MM.1S (cell line): ENCODE data around the gene GRPEL1.

Source experiments
- DNase-seq: peaks from one replicate; pipeline ENCODE4 v3.0.0-alpha.2; 2015
- H2AFZ ChIP-seq: fragments of 300-600 bp; sonication (generic); 2 replicates; pipeline ENCODE4 v1.6.0; 2016; ENCODE audit warnings: antibody characterized with exemption, low read length
- H3F3A ChIP-seq: fragments of 300-600 bp; sonication (generic); 2 replicates; pipeline ENCODE4 v1.6.1; 2016; ENCODE audit warnings: mild to moderate bottlenecking, antibody characterized with exemption, low read length, moderate library complexity, mixed read lengths; ENCODE audit not compliant: insufficient read depth
- H3K27ac ChIP-seq: fragments of 300-600 bp; sonication (generic); 2 replicates; pipeline ENCODE4 v1.5.1; 2016; ENCODE audit warnings: mild to moderate bottlenecking, low read length
- H3K27me3 ChIP-seq: fragments of 300-600 bp; sonication (generic); replicated peaks from 2 replicates; pipeline ENCODE4 v1.6.0; 2016; ENCODE audit warnings: low read length; ENCODE audit not compliant: insufficient read depth
- H3K36me3 ChIP-seq: fragments of 300-600 bp; sonication (generic); replicated peaks from 2 replicates; pipeline ENCODE4 v1.6.1; 2016; ENCODE audit warnings: mild to moderate bottlenecking, low read length, mixed read lengths; ENCODE audit not compliant: insufficient read depth
- H3K4me1 ChIP-seq: fragments of 300-600 bp; sonication (generic); 2 replicates; pipeline ENCODE4 v1.6.1; 2016; ENCODE audit warnings: low read length, mixed read lengths
- H3K4me2 ChIP-seq: fragments of 300-600 bp; sonication (generic); 2 replicates; pipeline ENCODE4 v1.6.0; 2016; ENCODE audit warnings: low read depth, low read length
- H3K4me3 ChIP-seq: fragments of 300-600 bp; sonication (generic); 2 replicates; pipeline ENCODE4 v1.5.1; 2016; ENCODE audit warnings: low read length, mixed read lengths
- H3K79me2 ChIP-seq: fragments of 300-600 bp; sonication (generic); 2 replicates; pipeline ENCODE4 v1.6.1; 2016; ENCODE audit warnings: mixed run types, low read length, mixed read lengths
- H3K9ac ChIP-seq: fragments of 300-600 bp; sonication (generic); 2 replicates; pipeline ENCODE4 v1.6.1; 2016; ENCODE audit warnings: low read length, mixed read lengths
- H3K9me2 ChIP-seq: fragments of 300-600 bp; sonication (generic); replicated peaks from 2 replicates; pipeline ENCODE4 v1.6.1; 2016; ENCODE audit warnings: mild to moderate bottlenecking, low read length, mixed read lengths; ENCODE audit not compliant: insufficient read depth
- H3K9me3 ChIP-seq: fragments of 300-600 bp; sonication (generic); replicated peaks from 2 replicates; pipeline ENCODE4 v1.6.1; 2016; ENCODE audit warnings: mild to moderate bottlenecking, low read length, mixed read lengths; ENCODE audit not compliant: insufficient read depth
- H4K20me1 ChIP-seq: fragments of 300-600 bp; sonication (generic); 2 replicates; pipeline ENCODE4 v1.6.1; 2016; ENCODE audit warnings: mild to moderate bottlenecking, low read length, moderate library complexity, mixed read lengths; ENCODE audit not compliant: insufficient read depth
- CTCF ChIP-seq: fragments of 300-600 bp; sonication (generic); IDR thresholded peaks from 2 replicates; pipeline ENCODE4 v1.5.1; 2016; ENCODE audit warnings: antibody characterized with exemption, low read length, mixed read lengths
- EZH2 ChIP-seq: fragments of 300-600 bp; sonication (generic); optimal IDR thresholded peaks from 2 replicates; pipeline ENCODE3; 2017; ENCODE audit warnings: low read depth, mild to moderate bottlenecking, antibody characterized with exemption, low read length, mixed read lengths
- EZH2phosphoT487 ChIP-seq: fragments of 300-600 bp; sonication (generic); IDR thresholded peaks from 2 replicates; pipeline ENCODE4 v1.6.1; 2018; ENCODE audit warnings: antibody characterized with exemption, low read length

GRPEL1 gene

GRCh38 chr4:7015383-7016035 lies 52.4 kb downstream of the GRPEL1 start:
- peaks cover 24% of the 10 kb centered on the region for H3K36me3 ChIP-seq
- H3K79me2 ChIP-seq = peaks cover 61% of the 10 kb centered on the region
- no peaks in the 10 kb centered on the region for H3F3A ChIP-seq
- H3K9ac ChIP-seq = no peak overlapping the region
- no peak overlapping the region for H2AFZ ChIP-seq
- H3K4me2 ChIP-seq = no peak overlapping the region
- H3K4me1 ChIP-seq = peaks cover 11% of the 10 kb centered on the region
- H3K27me3 ChIP-seq = no peaks in the 10 kb centered on the region
- H3K27ac ChIP-seq = no peak overlapping the region
- TF ChIP-seq EZH2 (no peak), CTCF (no peak)
- H4K20me1 ChIP-seq = no peaks in the 10 kb centered on the region
- no peak overlapping the region for H3K4me3 ChIP-seq
- H3K9me2 ChIP-seq = no peaks in the 10 kb centered on the region
- no peak for DNase-seq
- no peaks in the 10 kb centered on the region for H3K9me3 ChIP-seq

- no peaks in the 10 kb centered on the region for H4K20me1 ChIP-seq
- no peaks in the 10 kb centered on the region for H3F3A ChIP-seq
- H3K79me2 ChIP-seq = peaks cover 65% of the 10 kb centered on the region
- no peak for TF ChIP-seq EZH2
- TF ChIP-seq EZH2phosphoT487 = no peak
- TF ChIP-seq CTCF = no peak
- H3K4me1 ChIP-seq = peaks cover 11% of the 10 kb centered on the region
- DNase-seq = no peak
- H2AFZ ChIP-seq = no peak overlapping the region
- no peaks in the 10 kb centered on the region for H3K9me2 ChIP-seq
- H3K9me3 ChIP-seq = no peaks in the 10 kb centered on the region
- H3K4me3 ChIP-seq = no peak overlapping the region
- no peak overlapping the region for H3K9ac ChIP-seq
- H3K36me3 ChIP-seq = peaks cover 24% of the 10 kb centered on the region
- no peak overlapping the region for H3K4me2 ChIP-seq
- H3K27ac ChIP-seq = no peak overlapping the region; the same call in 1 of the 2 replicates
- no peaks in the 10 kb centered on the region for H3K27me3 ChIP-seq
These were observed 53.0 kb downstream of the GRPEL1 start for GRCh38 chr4:7014815-7015214.

- H3K27ac ChIP-seq = peak overlapping the region; percentile 15; the same call in 1 of the 2 replicates
- H3K4me2 ChIP-seq = no peak overlapping the region
- DNase-seq = no peak
- peaks cover 32% of the 10 kb centered on the region for H3K36me3 ChIP-seq
- H3F3A ChIP-seq = no peaks in the 10 kb centered on the region
- peaks cover 66% of the 10 kb centered on the region for H3K79me2 ChIP-seq
- H3K9me2 ChIP-seq = no peaks in the 10 kb centered on the region
- H4K20me1 ChIP-seq = no peaks in the 10 kb centered on the region
- H2AFZ ChIP-seq = no peak overlapping the region
- H3K4me1 ChIP-seq = peaks cover 11% of the 10 kb centered on the region
- H3K27me3 ChIP-seq = no peaks in the 10 kb centered on the region
- no peak overlapping the region for H3K4me3 ChIP-seq
- TF ChIP-seq EZH2 (no peak), EZH2phosphoT487 (no peak), CTCF (no peak)
- no peak overlapping the region for H3K9ac ChIP-seq
- H3K9me3 ChIP-seq = no peaks in the 10 kb centered on the region
These were observed 54.7 kb downstream of the GRPEL1 start for GRCh38 chr4:7013175-7013574.
